Non-pigmented ciliary epithelial cell (primary cell): ENCODE data around the gene MC1R.
"Not testable (repeated sequence)": the region's sequence is repeated elsewhere in the genome, so short reads cannot be mapped to it uniquely, and the experiment has no call there.

Experiments used
- DNase-seq: peaks from one replicate; pipeline ENCODE4 v3.0.0-alpha.2; 2010; ENCODE audit warnings: low read depth

Gene MC1R

DNA sequence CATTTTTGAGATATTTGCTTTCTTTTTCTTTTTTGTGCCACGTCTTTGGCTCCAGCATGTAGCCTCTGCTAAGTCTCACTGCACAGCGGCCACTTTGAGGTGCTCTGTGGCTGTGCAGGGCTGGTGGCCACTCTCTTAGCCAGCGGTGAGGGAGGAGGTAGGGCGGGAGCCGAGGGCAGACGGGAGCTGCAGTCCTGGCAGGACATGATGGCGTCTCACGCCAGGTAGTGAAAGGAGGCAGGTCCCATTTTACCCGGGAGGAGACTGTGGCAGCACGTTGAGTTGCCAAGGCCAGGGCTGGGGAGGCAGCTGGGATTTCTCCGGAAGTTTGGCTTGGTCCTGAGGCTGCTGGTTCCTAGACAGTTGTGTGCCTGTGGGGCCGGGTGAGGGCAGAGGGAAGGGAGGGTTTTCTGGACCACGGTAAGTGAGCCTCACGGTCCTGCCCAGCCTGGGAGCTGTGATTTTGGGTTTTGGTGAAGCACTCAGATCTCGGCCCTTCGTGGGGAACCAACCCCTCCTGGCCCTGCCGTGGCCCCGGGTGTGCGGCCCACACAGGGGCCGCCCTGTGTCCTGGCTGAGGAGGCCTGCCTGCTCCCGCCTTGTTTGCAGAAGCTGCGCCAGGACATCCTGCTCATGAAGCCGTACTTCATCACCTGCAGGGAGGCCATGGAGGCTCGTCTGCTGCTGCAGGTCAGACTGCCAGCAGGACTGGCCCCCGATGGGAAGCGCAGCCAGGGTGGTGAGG, 44.3 kb downstream of the MC1R start:
- no peak for DNase-seq

DNA sequence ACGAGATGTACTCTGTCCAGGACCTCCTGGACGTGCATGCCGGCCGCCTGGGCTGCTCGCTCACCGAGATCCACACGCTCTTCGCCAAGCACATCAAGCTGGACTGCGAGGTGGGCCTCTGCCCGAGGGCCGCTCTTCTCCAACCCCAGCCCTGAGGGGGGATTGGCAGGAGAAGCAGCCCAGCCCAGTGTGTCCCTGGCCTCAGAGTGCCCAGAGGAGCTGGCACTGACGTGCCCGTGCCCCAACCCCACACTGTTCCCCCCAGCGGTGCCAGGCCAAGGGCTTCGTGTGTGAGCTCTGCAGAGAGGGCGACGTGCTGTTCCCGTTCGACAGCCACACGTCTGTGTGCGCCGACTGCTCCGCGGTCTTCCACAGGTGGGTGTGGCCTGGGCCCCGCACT, 45.5 kb downstream of the MC1R start:
- no peak for DNase-seq

- no peak for DNase-seq
Observed at GRCh38 chr16:89965447-89966225, 47.0 kb downstream of the MC1R start.

DNA sequence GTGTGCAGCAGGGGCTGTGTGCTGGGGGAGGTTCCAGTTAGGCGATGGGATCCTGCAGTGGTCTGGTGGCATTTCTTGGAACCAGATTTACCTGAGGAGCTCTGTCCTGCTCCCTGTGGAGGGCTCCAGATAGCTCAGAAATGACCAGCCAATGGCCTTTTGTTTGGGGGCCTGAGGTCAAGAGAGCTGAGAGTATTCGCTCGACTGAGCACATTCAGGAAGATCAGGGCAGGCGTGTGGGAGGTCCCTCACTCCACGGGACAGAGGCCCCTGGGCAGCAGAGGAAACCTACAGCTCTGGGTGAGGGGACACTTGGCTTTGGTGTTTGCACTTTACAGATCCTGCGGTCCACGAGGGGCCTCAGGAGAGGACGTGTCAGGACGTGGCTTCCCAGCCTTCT, 48.1 kb downstream of the MC1R start:
- DNase-seq: no peak

GRCh38 chr16:89967436-89967835, 48.8 kb downstream of the MC1R start:
- not testable (repeated sequence) for DNase-seq

DNA sequence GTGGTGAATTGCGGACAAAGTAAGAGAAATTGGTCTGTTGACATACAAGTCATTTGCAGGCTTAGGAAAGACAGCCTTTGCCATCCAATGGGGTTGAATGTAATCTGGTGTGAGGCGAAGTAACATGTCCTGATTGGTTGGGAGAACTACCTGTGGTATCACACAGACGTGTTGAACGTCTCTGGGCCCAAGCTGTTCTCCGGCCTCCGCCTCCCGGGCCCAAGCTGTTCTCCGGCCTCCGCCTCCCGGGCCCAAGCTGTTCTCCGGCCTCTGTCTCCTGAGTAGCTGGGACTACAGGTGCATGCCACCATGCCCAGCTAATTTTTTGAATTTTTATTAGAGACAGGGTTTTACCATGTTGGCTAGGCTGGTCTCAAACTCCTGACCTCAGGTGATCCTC, 49.4 kb downstream of the MC1R start:
- DNase-seq: not testable (repeated sequence)

DNA sequence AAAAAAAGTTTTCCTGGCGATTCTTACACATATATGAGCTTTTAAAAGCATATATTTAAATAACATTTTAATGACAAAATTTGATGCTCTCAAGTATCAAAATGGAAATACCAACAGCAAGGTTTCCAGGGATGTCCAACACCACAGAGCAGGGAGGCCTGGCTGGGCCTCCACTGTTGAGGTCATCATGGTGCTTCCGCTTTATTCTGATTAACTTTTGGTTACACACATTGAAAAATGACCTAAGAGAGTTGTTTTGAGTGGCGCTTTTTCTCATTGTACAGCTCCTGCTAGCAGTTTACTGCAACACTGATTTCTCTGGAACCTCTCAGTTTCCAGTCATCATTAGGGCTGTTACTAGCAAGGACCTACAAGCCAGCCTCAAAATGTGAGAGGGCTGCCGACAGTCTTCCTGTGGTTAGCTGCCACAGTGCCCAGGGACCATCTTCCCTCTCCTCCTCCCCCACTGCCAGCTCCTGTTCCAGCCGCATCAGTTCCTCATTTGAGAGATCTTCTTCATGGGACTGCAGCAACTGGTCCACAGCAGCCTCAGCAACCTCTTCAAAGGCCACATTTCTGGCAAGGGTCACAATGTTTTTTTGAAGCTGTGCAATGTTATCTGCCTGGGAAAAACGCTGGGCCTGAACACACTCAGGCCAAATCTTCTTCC, 51.2 kb downstream of the MC1R start:
- no peak for DNase-seq
